Cardiac muscle cell (in vitro differentiated cells and primary cell): ENCODE data around the gene DOK6. TPM values are rescaled to one million over a fixed set of nuclear protein-coding genes. Genes with fewer than 3 reads are reported as not detected.

Source experiments
- DNase-seq, 2 donors: peaks; one replicate each; pipeline versions ENCODE4 v3.0.0 to v3.0.0-alpha.2; 2010 to 2017; ENCODE audit warnings: low read depth in 1 of 2, low spot score in 1 of 2
- H3K27ac ChIP-seq: fragments of 200-600 bp; sonication (generic); 2 replicates; pipeline ENCODE4 v1.5.1; 2016
- H3K27me3 ChIP-seq: fragments of 200-600 bp; sonication (generic); 2 replicates; pipeline ENCODE4 v1.6.0; 2016; ENCODE audit warnings: control low read depth
- H3K36me3 ChIP-seq: fragments of 200-600 bp; sonication (generic); 2 replicates; pipeline ENCODE4 v1.5.1; 2016; ENCODE audit warnings: control low read depth
- H3K4me1 ChIP-seq: fragments of 200-600 bp; sonication (generic); 2 replicates; pipeline ENCODE4 v1.8.1; 2017; ENCODE audit warnings: low read depth, mild to moderate bottlenecking, mixed run types
- H3K4me3 ChIP-seq: fragments of 200-600 bp; sonication (generic); 2 replicates; pipeline ENCODE4 v1.5.1; 2016; ENCODE audit warnings: mild to moderate bottlenecking
- H3K9me3 ChIP-seq: fragments of 200-600 bp; sonication (generic); 2 replicates; pipeline ENCODE4 v1.5.1; 2017; ENCODE audit warnings: low read depth, mild to moderate bottlenecking, control low read depth
- polyA plus RNA-seq: library from polyadenylated mRNA; unstranded; fragments of >200 nt; fragmentation: Nextera tagmentation; extraction: Ambion mirVana; gene quantifications from 2 replicates; pipeline ENCODE4 v1.2.1, GENCODE V29; 2016
- total RNA-seq: library from RNA; depleted of rRNA; stranded (reverse); fragments of >200 nt; gene quantifications from 2 replicates; pipeline ENCODE4 v1.2.3, GENCODE V29; 2016
- TF ChIP-seq, protein P1 (sequence below): IDR thresholded peaks from 2 replicates; pipeline ENCODE4 v1.5.1; 2012; ENCODE audit warnings: low read depth, mild to moderate bottlenecking, low read length

The DOK6 gene
- total and polyA plus RNA-seq, 2 experiments from 2014 or later = 13.2 to 13.9 TPM

DNA sequence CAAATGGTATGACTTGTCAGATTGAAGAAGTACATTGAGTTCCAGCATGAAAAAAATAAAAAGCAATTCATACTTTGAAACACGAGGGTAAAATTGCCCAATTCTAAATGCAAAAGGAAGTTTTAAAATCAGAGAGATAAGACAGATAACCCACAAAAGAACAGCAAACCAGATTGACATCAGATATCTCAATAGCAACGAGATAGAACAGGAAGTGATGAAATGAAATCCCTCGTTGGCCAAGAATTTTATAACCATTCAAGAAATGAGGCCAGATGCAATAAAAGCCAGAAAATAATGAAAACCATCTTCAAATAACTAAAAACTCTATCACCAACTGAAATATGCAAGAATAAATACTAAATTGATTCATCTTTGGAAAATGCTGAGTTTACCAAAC is 374.1 kb downstream of the DOK6 start:
- DNase-seq = peak in 1 of 2 donors; percentile 66
- TF ChIP-seq, protein P1, sequence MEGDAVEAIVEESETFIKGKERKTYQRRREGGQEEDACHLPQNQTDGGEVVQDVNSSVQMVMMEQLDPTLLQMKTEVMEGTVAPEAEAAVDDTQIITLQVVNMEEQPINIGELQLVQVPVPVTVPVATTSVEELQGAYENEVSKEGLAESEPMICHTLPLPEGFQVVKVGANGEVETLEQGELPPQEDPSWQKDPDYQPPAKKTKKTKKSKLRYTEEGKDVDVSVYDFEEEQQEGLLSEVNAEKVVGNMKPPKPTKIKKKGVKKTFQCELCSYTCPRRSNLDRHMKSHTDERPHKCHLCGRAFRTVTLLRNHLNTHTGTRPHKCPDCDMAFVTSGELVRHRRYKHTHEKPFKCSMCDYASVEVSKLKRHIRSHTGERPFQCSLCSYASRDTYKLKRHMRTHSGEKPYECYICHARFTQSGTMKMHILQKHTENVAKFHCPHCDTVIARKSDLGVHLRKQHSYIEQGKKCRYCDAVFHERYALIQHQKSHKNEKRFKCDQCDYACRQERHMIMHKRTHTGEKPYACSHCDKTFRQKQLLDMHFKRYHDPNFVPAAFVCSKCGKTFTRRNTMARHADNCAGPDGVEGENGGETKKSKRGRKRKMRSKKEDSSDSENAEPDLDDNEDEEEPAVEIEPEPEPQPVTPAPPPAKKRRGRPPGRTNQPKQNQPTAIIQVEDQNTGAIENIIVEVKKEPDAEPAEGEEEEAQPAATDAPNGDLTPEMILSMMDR = no peak
- no peaks in the 10 kb centered on the region for H3K4me1 ChIP-seq
- no peaks in the 10 kb centered on the region for H3K27me3 ChIP-seq
- H3K36me3 ChIP-seq = no peaks in the 10 kb centered on the region
- H3K4me3 ChIP-seq = no peak overlapping the region
- no peaks in the 10 kb centered on the region for H3K9me3 ChIP-seq
- no peak overlapping the region for H3K27ac ChIP-seq

DNA sequence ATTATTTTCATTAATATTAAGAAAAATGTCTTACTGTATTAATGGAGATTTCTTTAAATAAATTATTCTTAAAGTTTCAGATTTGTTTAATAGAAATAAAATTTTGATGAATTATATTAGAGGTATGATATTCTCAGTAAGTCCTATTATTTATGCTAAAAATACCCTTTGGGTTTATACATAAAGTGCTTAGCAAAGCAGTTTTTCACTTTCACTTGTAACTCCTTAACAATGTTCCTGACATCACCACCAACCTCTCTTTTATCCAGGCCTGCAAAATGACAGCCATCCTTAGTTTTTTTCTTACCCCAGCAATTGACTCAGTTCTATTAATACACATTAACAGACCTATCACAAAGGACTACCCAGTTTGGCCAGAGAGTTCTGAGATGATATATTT is 376.6 kb downstream of the DOK6 start:
- TF ChIP-seq, protein P1 = no peak
- no peak overlapping the region for H3K4me3 ChIP-seq
- no peak for DNase-seq
- H3K4me1 ChIP-seq = no peaks in the 10 kb centered on the region
- H3K27me3 ChIP-seq = no peaks in the 10 kb centered on the region
- no peak overlapping the region for H3K27ac ChIP-seq
- no peaks in the 10 kb centered on the region for H3K36me3 ChIP-seq
- H3K9me3 ChIP-seq = no peaks in the 10 kb centered on the region

DNA sequence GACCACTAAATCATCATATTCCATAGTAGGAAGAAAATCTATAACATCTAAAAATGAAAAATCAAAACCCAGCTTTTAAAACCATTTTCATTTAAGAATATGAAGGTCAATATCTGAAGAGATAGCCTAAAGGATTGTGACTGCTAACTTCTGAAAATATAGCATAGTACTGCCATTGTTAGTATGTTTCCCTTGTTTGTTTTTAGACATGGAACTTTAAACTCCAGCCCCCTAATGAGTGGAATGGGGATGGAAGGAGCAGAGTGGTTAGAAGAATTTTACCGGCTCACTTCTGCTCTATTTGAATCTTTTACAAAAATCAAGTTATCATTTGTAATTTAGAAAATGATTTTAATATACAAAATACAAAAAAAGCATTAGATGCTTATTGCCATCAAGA is 378.0 kb downstream of the DOK6 start:
- Histone ChIP-seq H3K4me3 (no peak overlapping the region), H3K4me1 (no peaks in the 10 kb centered on the region), H3K9me3 (no peaks in the 10 kb centered on the region), H3K36me3 (no peaks in the 10 kb centered on the region), H3K27ac (no peak overlapping the region), H3K27me3 (no peaks in the 10 kb centered on the region)
- TF ChIP-seq, protein P1 = no peak
- no peak for DNase-seq

DNA sequence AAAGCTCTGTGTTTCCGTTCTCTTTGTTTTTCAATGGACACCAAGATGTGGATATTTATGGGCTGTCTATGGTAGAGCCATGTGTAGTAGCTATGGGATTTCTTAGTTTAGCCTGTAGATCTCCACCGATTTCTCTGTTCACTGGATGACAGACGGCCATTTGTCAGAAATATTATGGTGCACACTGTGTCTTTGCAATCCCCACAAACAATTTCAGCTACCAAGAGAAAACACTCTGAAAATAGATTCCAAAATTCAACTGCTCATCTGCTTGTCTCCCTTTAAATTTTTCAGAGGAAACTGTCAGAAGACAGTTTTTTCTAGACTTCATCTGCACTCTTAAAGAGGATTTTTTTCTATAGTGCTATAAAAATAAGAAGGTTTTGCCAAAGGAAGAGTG is 380.2 kb downstream of the DOK6 start:
- no peaks in the 10 kb centered on the region for H3K4me1 ChIP-seq
- no peaks in the 10 kb centered on the region for H3K27me3 ChIP-seq
- H3K36me3 ChIP-seq = no peaks in the 10 kb centered on the region
- H3K9me3 ChIP-seq = no peaks in the 10 kb centered on the region
- TF ChIP-seq, protein P1 = no peak
- H3K4me3 ChIP-seq = no peak overlapping the region
- H3K27ac ChIP-seq = no peak overlapping the region
- no peak for DNase-seq

DNA sequence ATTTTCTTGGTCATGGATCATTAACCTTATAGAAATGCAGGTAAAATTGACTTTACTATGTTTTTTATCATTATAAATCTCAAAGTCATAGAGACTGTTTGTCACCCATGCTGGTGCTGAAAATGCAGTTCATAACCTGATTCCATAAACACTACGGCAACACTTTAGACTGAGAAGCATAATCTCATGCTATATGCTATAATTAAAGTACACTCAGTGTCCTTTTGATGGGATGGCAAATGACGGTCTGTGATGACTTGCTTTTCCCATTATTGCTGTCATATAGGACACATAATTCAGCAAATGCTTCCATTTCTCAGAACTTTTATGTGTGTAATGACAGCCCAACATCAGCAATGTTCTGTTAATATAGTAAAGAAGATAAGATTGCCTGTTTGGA is 384.1 kb downstream of the DOK6 start:
- Histone ChIP-seq H3K27ac (no peak overlapping the region), H3K27me3 (no peaks in the 10 kb centered on the region), H3K4me3 (no peak overlapping the region), H3K4me1 (no peaks in the 10 kb centered on the region), H3K9me3 (no peaks in the 10 kb centered on the region), H3K36me3 (no peaks in the 10 kb centered on the region)
- TF ChIP-seq, protein P1 = no peak
- no peak for DNase-seq

DNA sequence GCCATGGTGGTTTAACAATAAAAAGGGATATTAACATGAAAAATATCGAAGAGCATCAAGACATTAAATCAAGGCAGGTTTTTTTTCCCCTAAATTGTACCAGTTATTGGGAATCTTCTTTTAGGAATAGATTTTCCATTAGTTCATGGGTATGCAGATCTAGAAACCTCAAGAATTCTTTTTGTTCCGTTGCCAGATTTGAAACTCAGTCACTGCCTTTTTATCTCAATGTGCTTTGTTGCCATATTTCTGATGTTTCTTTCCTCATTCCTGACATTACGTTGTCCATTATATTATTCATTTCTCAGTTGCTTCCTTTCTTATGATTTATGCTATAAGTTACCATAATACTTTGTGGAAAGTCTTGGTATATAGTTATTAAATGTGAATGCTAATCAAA is 384.8 kb downstream of the DOK6 start:
- H3K36me3 ChIP-seq = no peaks in the 10 kb centered on the region

More for the DNA sequence above, 384.8 kb downstream of the DOK6 start:
- TF ChIP-seq, protein P1 = no peak
- no peak overlapping the region for H3K4me3 ChIP-seq
- H3K9me3 ChIP-seq = no peaks in the 10 kb centered on the region
- H3K27ac ChIP-seq = no peak overlapping the region
- no peaks in the 10 kb centered on the region for H3K4me1 ChIP-seq
- DNase-seq = peak in 1 of 2 donors; percentile 70
- H3K27me3 ChIP-seq = no peaks in the 10 kb centered on the region
